Mesenchymal stem cell (in vitro differentiated cells and primary cell): ENCODE results near the gene UACA. TPM values are rescaled to one million over a fixed set of nuclear protein-coding genes. Genes with fewer than 3 reads are reported as not detected.

ENCODE experiments used
- DNase-seq: peaks from one replicate; pipeline ENCODE4 v3.0.0-alpha.2; 2013
- H2AFZ ChIP-seq: one replicate; pipeline ENCODE4 v1.6.1; 2013; ENCODE audit warnings: low read depth, mild to moderate bottlenecking, control low read depth, inconsistent platforms, low read length, moderate library complexity
- H2AK5ac ChIP-seq: 2 replicates; pipeline ENCODE4 v1.6.1; 2013; ENCODE audit warnings: low read length, moderate library complexity, mild to moderate bottlenecking, inconsistent platforms; ENCODE audit not compliant: severe bottlenecking
- H2BK120ac ChIP-seq: one replicate; pipeline ENCODE4 v1.6.1; 2013; ENCODE audit warnings: low read depth, mild to moderate bottlenecking, inconsistent platforms, low read length, moderate library complexity
- H2BK12ac ChIP-seq, 2 experiments: one replicate each; pipeline ENCODE4 v1.6.1; 2013; ENCODE audit warnings: inconsistent platforms in 2 of 2, low read length in 2 of 2, mild to moderate bottlenecking in 2 of 2, moderate library complexity in 2 of 2, control low read depth in 1 of 2
- H2BK15ac ChIP-seq: one replicate; pipeline ENCODE4 v1.6.1; 2013; ENCODE audit warnings: mild to moderate bottlenecking, low read depth, inconsistent platforms; ENCODE audit not compliant: poor library complexity, severe bottlenecking
- H2BK5ac ChIP-seq: 2 replicates; pipeline ENCODE4 v1.6.1; 2013; ENCODE audit warnings: low read depth, mild to moderate bottlenecking, low read length, control low read depth, inconsistent platforms; ENCODE audit not compliant: poor library complexity, severe bottlenecking
- H3K14ac ChIP-seq, 2 experiments: one replicate each; pipeline ENCODE4 v1.6.1; 2013; ENCODE audit warnings: inconsistent platforms in 2 of 2, low read length in 2 of 2, control low read depth in 1 of 2, mild to moderate bottlenecking in 1 of 2, moderate library complexity in 1 of 2
- H3K18ac ChIP-seq, 2 experiments: one replicate each; pipeline ENCODE4 v1.6.1; 2013; ENCODE audit warnings: inconsistent platforms in 2 of 2, low read length in 2 of 2, control low read depth in 1 of 2, low read depth in 1 of 2, mild to moderate bottlenecking in 1 of 2
- H3K23ac ChIP-seq, 2 experiments: one replicate each; pipeline ENCODE4 v1.6.1; 2013; ENCODE audit warnings: inconsistent platforms in 2 of 2, low read length in 2 of 2, mild to moderate bottlenecking in 2 of 2, moderate library complexity in 2 of 2, control low read depth in 1 of 2
- H3K27ac ChIP-seq: 2 replicates; pipeline ENCODE4 v1.5.1; 2013; ENCODE audit warnings: mild to moderate bottlenecking, moderate library complexity, low read length, control low read depth, inconsistent platforms; ENCODE audit not compliant: poor library complexity, severe bottlenecking
- H3K27me3 ChIP-seq, 2 experiments: 2 replicates each; pipeline versions ENCODE4 v1.6.1 to v1.7.0; 2013; ENCODE audit warnings: low read length in 2 of 2, mild to moderate bottlenecking in 2 of 2, moderate library complexity in 2 of 2, control low read depth in 1 of 2, inconsistent platforms in 1 of 2; ENCODE audit not compliant: control insufficient read depth in 1 of 2, insufficient read depth in 1 of 2
- H3K36me3 ChIP-seq, 2 experiments: 2 replicates each; pipeline versions ENCODE4 v1.6.1 to v1.7.0; 2013; ENCODE audit warnings: low read length in 2 of 2, control low read depth in 1 of 2, inconsistent platforms in 1 of 2, low read depth in 1 of 2, mild to moderate bottlenecking in 1 of 2; ENCODE audit not compliant: insufficient read depth in 2 of 2, control insufficient read depth in 1 of 2
- H3K4ac ChIP-seq, 2 experiments: one replicate each; pipeline ENCODE4 v1.6.1; 2013; ENCODE audit warnings: inconsistent platforms in 2 of 2, low read length in 2 of 2, mild to moderate bottlenecking in 2 of 2, moderate library complexity in 2 of 2, control low read depth in 1 of 2, low read depth in 1 of 2
- H3K4me1 ChIP-seq: 2 replicates; pipeline ENCODE4 v1.6.1; 2013; ENCODE audit warnings: low read depth, low read length, control low read depth; ENCODE audit not compliant: control insufficient read depth, insufficient read depth
- H3K4me2 ChIP-seq: 2 replicates; pipeline ENCODE4 v1.6.1; 2013; ENCODE audit warnings: low read length, mild to moderate bottlenecking, inconsistent platforms; ENCODE audit not compliant: poor library complexity, severe bottlenecking
- H3K4me3 ChIP-seq, 2 experiments: 2 replicates each; pipeline versions ENCODE4 v1.5.1 to v1.7.0; 2013; ENCODE audit warnings: low read length in 2 of 2, mild to moderate bottlenecking in 2 of 2, control low read depth in 1 of 2, low read depth in 1 of 2; ENCODE audit not compliant: insufficient read depth in 1 of 2
- H3K79me1 ChIP-seq: replicated peaks from 2 replicates; pipeline ENCODE4 v1.6.1; 2013; ENCODE audit warnings: mild to moderate bottlenecking, control low read depth, low read length, inconsistent platforms; ENCODE audit not compliant: poor library complexity, severe bottlenecking
- H3K9ac ChIP-seq: 2 replicates; pipeline ENCODE4 v1.7.0; 2013; ENCODE audit warnings: mild to moderate bottlenecking, low read length, moderate library complexity
- H3K9me3 ChIP-seq: 2 replicates; pipeline ENCODE4 v1.7.0; 2013; ENCODE audit warnings: mild to moderate bottlenecking, low read length; ENCODE audit not compliant: control insufficient read depth
- H4K8ac ChIP-seq: one replicate; pipeline ENCODE4 v1.6.1; 2013; ENCODE audit warnings: inconsistent platforms, mild to moderate bottlenecking, low read length, moderate library complexity
- H4K91ac ChIP-seq: one replicate; pipeline ENCODE4 v1.6.1; 2013; ENCODE audit warnings: mild to moderate bottlenecking, low read length, inconsistent platforms
- WGBS: methylation state at CpG from one replicate; pipeline ENCODE4 v1.1.7; 2013; ENCODE audit warnings: mixed read lengths; 5-methylcytosine and 5-hydroxymethylcytosine counted together
- polyA plus RNA-seq, 2 experiments: library from polyadenylated mRNA; stranded (reverse); fragments of 200-250 nt; gene quantifications; one replicate each; pipeline ENCODE4 v1.2.3, GENCODE V29; 2013

UACA gene
- 56.0 TPM for polyA plus RNA-seq (2013, experiment 1 of 2)
- 52.3 TPM for polyA plus RNA-seq (2013, experiment 2 of 2)

- Histone ChIP-seq H3K23ac (peak within 1 kb of the TSS; percentile 71 to 97), H2AFZ (peak within 1 kb of the TSS; percentile 91), H3K36me3 (peaks cover 0 to 12% of the 10 kb centered on the region in 2 experiments), H2AK5ac (peak within 1 kb of the TSS; percentile 6), H2BK5ac (peak within 1 kb of the TSS; percentile 58), H3K14ac (peak within 1 kb of the TSS; percentile 25 to 97), H3K4me3 (peak within 1 kb of the TSS; percentile 94 to 99), H3K4ac (peak within 1 kb of the TSS; percentile 85 to 98), H2BK12ac (peak within 1 kb of the TSS; percentile 77 to 99), H4K91ac (peak within 1 kb of the TSS; percentile 86), H3K4me2 (peak within 1 kb of the TSS; percentile 93), H4K8ac (peak within 1 kb of the TSS; percentile 52), H3K27me3 (no peaks in the 10 kb centered on the region), H3K4me1 (peaks cover 4% of the 10 kb centered on the region), H3K18ac (peak within 1 kb of the TSS; percentile 86 to 97), H2BK15ac (peak within 1 kb of the TSS; percentile 80), H3K9me3 (no peaks in the 10 kb centered on the region), H2BK120ac (peak within 1 kb of the TSS; percentile 86), H3K27ac (peak within 1 kb of the TSS; percentile 89), H3K9ac (peak within 1 kb of the TSS; percentile 93), H3K79me1 (peaks cover 2% of the 10 kb centered on the region)
- WGBS: under 1% methylated on average over 69 of the region's 79 CpGs
- peak; percentile 96 for DNase-seq
These were observed at the start of gene UACA for GRCh38 chr15:70763120-70763949. Gene UACA, minus strand, starts transcription at chr15:70763558. Its CDS starts 151 bp downstream, at chr15:70763407.

DNA sequence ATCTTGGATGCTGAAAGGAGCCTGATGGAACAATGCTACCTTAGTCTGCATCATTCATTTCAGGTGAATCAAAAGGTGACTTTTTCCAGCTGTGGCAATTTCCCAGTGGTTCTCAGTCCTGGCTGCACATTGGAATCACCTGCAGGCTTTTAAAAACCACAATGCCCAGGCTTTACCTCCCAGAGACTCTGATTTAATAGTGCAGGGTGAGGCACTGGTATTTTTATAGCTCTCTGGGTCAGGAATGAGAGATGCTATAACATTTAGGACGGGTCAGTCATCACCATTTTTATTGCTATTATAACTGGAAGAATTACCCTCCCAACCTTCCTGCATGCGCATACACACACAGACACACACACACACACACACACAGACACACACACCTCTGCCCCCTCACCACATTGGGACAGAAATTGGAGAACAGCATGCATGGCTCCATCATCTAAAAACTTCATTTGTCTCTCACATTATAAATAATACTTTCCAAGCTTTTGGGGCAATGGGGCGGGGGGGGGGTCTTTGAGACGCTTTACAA lies 49.5 kb upstream of the UACA start:
- H2AFZ ChIP-seq: no peak overlapping the region
- WGBS: 84% methylated on average over 4 of the region's 4 CpGs

DNA sequence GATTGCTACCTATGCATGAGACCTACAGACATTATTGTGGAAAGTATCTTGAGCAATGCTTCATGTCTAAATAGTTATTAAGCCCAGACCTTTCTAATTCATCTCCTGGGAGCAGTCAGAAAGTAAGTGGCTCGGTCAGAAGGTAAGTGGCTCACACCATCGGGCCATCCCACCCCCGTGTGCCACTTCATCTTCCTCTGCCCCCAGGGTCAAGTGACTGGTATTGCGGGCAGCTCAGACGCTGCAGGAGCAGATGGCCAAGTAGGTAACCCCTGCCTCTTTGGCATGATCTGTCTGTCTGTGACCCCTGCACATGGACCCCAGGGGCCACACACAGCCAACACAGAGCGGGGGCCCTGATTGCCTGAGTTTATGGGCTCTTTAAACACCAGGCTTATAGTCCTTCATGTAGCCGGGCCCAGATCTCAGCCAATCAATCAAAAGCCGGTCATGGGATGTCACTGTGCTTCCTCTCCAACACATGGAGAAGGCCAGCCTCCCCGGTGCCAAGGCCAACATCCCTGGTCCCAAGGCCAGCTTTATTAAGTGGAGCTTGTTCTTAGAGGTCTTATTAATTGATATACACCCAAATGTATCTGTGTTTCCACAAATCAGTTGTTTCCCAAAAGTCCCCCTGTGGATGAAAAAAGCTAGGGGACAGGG lies 47.7 kb upstream of the UACA start:
- DNase-seq: no peak
- Histone ChIP-seq H3K27ac (no peak overlapping the region), H2BK15ac (no peak overlapping the region), H3K23ac (no peak overlapping the region), H3K18ac (no peak overlapping the region), H2BK120ac (no peak overlapping the region), H3K36me3 (no peaks in the 10 kb centered on the region), H4K8ac (no peak overlapping the region), H2BK5ac (no peak overlapping the region), H3K4me1 (peaks cover 10% of the 10 kb centered on the region), H2BK12ac (peak overlapping the region in 1 of 2 experiments; percentile 12), H3K9ac (peak overlapping the region; percentile 62), H3K79me1 (no peaks in the 10 kb centered on the region), H2AK5ac (peak overlapping the region; percentile 27), H3K4me3 (no peak overlapping the region), H3K14ac (no peak overlapping the region), H3K4ac (peak overlapping the region in 1 of 2 experiments; percentile 29), H4K91ac (peak overlapping the region; percentile 69), H3K27me3 (no peaks in the 10 kb centered on the region), H2AFZ (no peak overlapping the region), H3K4me2 (no peak overlapping the region), H3K9me3 (no peaks in the 10 kb centered on the region)
- WGBS: 76% methylated on average over 8 of the region's 9 CpGs

More for the DNA sequence above, 49.5 kb upstream of the UACA start:
- H3K27me3 ChIP-seq: no peaks in the 10 kb centered on the region
- no peak overlapping the region for H3K14ac ChIP-seq
- no peak overlapping the region for H3K4ac ChIP-seq
- H3K23ac ChIP-seq: no peak overlapping the region
- no peak for DNase-seq
- H3K9ac ChIP-seq: no peak overlapping the region
- H3K18ac ChIP-seq: no peak overlapping the region
- H3K4me2 ChIP-seq: no peak overlapping the region
- H2AK5ac ChIP-seq: no peak overlapping the region
- H2BK5ac ChIP-seq: no peak overlapping the region
- H3K9me3 ChIP-seq: no peaks in the 10 kb centered on the region
- no peak overlapping the region for H3K4me3 ChIP-seq
- no peak overlapping the region for H2BK15ac ChIP-seq
- H3K79me1 ChIP-seq: no peaks in the 10 kb centered on the region
- H3K27ac ChIP-seq: no peak overlapping the region
- no peak overlapping the region for H4K91ac ChIP-seq
- no peaks in the 10 kb centered on the region for H3K36me3 ChIP-seq
- H3K4me1 ChIP-seq: peaks cover 6% of the 10 kb centered on the region
- no peak overlapping the region for H2BK12ac ChIP-seq
- no peak overlapping the region for H4K8ac ChIP-seq
- no peak overlapping the region for H2BK120ac ChIP-seq
